Upper lobe of right lung (tissue), 1 donor: Measurements from ENCODE around the gene CDC14C. TPM values are rescaled to one million over a fixed set of nuclear protein-coding genes. Genes with fewer than 3 reads are reported as not detected.

Source experiments
- ATAC-seq: fragments of 200-7000 bp; cut with Tn5 transposase; one replicate; pipeline ENCODE4 v1.9.1; 2020; ENCODE audit warnings: mild to moderate bottlenecking, moderate library complexity
- DNase-seq: peaks from one replicate; pipeline ENCODE4 v3.0.0-alpha.2; 2020
- H3K27ac ChIP-seq: fragments of 200-600 bp; one replicate; pipeline ENCODE4 v1.8.0; 2022
- H3K27me3 ChIP-seq: fragments of 200-600 bp; one replicate; pipeline ENCODE4 v1.8.0; 2022; ENCODE audit warnings: mild to moderate bottlenecking
- H3K36me3 ChIP-seq: fragments of 200-600 bp; one replicate; pipeline ENCODE4 v1.8.0; 2022
- H3K4me1 ChIP-seq: fragments of 200-600 bp; one replicate; pipeline ENCODE4 v1.8.0; 2022
- H3K4me3 ChIP-seq: fragments of 200-600 bp; one replicate; pipeline ENCODE4 v1.8.0; 2022; ENCODE audit warnings: mild to moderate bottlenecking
- H3K9me3 ChIP-seq: fragments of 200-600 bp; one replicate; pipeline ENCODE4 v1.8.0; 2022
- CTCF ChIP-seq: fragments of 200-600 bp; IDR thresholded peaks from one replicate; pipeline ENCODE4 v1.8.0; 2022; ENCODE audit warnings: antibody characterized with exemption
- intact Hi-C: fragments of 100-400 bp; cut with DNase I; formaldehyde crosslinking; loops from one replicate; pipeline ENCODE4 v1.11.0; 2022
- long read RNA-seq: library from polyadenylated mRNA; unstranded; transcript quantifications from one replicate; pipeline ENCODE4 v2.0.0, GENCODE V29; 2021
- total RNA-seq: library from RNA; stranded (reverse); fragmentation: NEBNext Ultra II Directional; extraction: Animal tissue kit (Norgen Biotek cat#: 25700); gene quantifications from one replicate; pipeline ENCODE4 v1.2.1, GENCODE V29; 2021
- donor health status: DM: no; HTN: yes; CAD: no; lungs with severe emphysema.

The CDC14C gene
- total RNA-seq = not detected
- long read RNA-seq = 0 reads

GRCh38 chr7:48924433-48924832 lies at the start of gene CDC14C:
TSS of gene CDC14C (plus strand) at chr7:48924547. CDS start at chr7:48924673, 126 bp downstream.
- no peaks in the 10 kb centered on the region for H3K9me3 ChIP-seq
- no peak within 1 kb of the TSS for H3K4me3 ChIP-seq
- H3K27ac ChIP-seq = no peak within 1 kb of the TSS
- H3K36me3 ChIP-seq = no peaks in the 10 kb centered on the region
- no peaks in the 10 kb centered on the region for H3K27me3 ChIP-seq
- no peaks in the 10 kb centered on the region for H3K4me1 ChIP-seq
- DNase-seq (no peak), ATAC-seq (no peak)
- TF ChIP-seq CTCF = no peak
- intact Hi-C loops = no loop called here

GRCh38 chr7:48875045-48875916 lies 49.1 kb upstream of the CDC14C start:
- DNase-seq (peak; percentile 70), ATAC-seq (peak; percentile 94)
- no peaks in the 10 kb centered on the region for H3K27me3 ChIP-seq
- TF ChIP-seq CTCF = peak; percentile 46
- intact Hi-C loops = no loop called here
- no peak overlapping the region for H3K27ac ChIP-seq
- H3K4me3 ChIP-seq = no peak overlapping the region
- no peaks in the 10 kb centered on the region for H3K4me1 ChIP-seq
- H3K36me3 ChIP-seq = no peaks in the 10 kb centered on the region
- no peaks in the 10 kb centered on the region for H3K9me3 ChIP-seq

- Histone ChIP-seq H3K4me3 (no peak overlapping the region), H3K27me3 (no peaks in the 10 kb centered on the region), H3K27ac (no peak overlapping the region), H3K4me1 (no peaks in the 10 kb centered on the region), H3K9me3 (no peaks in the 10 kb centered on the region), H3K36me3 (no peaks in the 10 kb centered on the region)
- intact Hi-C loops = no loop called here
- DNase-seq = no peak
- ATAC-seq = no peak
- TF ChIP-seq CTCF = no peak
Measured at GRCh38 chr7:48876087-48876486, 48.3 kb upstream of the CDC14C start.

GRCh38 chr7:48880851-48881250 lies 43.5 kb upstream of the CDC14C start:
- H3K27ac ChIP-seq = no peak overlapping the region
- H3K9me3 ChIP-seq = no peaks in the 10 kb centered on the region
- H3K27me3 ChIP-seq = no peaks in the 10 kb centered on the region
- ATAC-seq = no peak
- no peaks in the 10 kb centered on the region for H3K4me1 ChIP-seq
- no peak for TF ChIP-seq CTCF
- no peak overlapping the region for H3K4me3 ChIP-seq
- DNase-seq = no peak
- H3K36me3 ChIP-seq = no peaks in the 10 kb centered on the region
- intact Hi-C loops = no loop called here

GRCh38 chr7:48887500-48887899 lies 36.8 kb upstream of the CDC14C start:
- TF ChIP-seq CTCF = no peak
- no peaks in the 10 kb centered on the region for H3K27me3 ChIP-seq
- intact Hi-C loops = no loop called here
- H3K4me1 ChIP-seq = no peaks in the 10 kb centered on the region
- no peak overlapping the region for H3K27ac ChIP-seq
- no peaks in the 10 kb centered on the region for H3K9me3 ChIP-seq
- H3K36me3 ChIP-seq = no peaks in the 10 kb centered on the region
- DNase-seq = no peak
- no peak overlapping the region for H3K4me3 ChIP-seq
- no peak for ATAC-seq
